Panc1 (cell line): Measurements from ENCODE around the gene ARPC1B. TPM values are rescaled to one million over a fixed set of nuclear protein-coding genes. Genes with fewer than 3 reads are reported as not detected.

Source experiments
- ATAC-seq: fragments of 200-7000 bp; cut with Tn5 transposase; 2 replicates; pipeline ENCODE4 v1.9.1; 2020; ENCODE audit warnings: mild to moderate bottlenecking, moderate library complexity
- BruUV-seq: library from RNA; stranded (reverse); fragments of 400-500 nt; replicated peaks from 2 replicates; lab custom pipeline; 2021; lab: Mats Ljungman, UMichigan
- CTCF ChIA-PET: fragments of 300-600 bp; sonication (Branson Sonifier 250); formaldehyde crosslinking; loops from one replicate; lab custom pipeline; 2022; ENCODE audit warnings: antibody characterized with exemption; lab: Charles Lee
- POLR2A ChIA-PET: fragments of 300-600 bp; sonication (Branson Sonifier 250); formaldehyde crosslinking; loops from one replicate; lab custom pipeline; 2022; ENCODE audit warnings: antibody characterized with exemption; lab: Charles Lee
- DNase-seq: peaks from one replicate; pipeline ENCODE4 v3.0.0-alpha.2; 2010; ENCODE audit warnings: low read depth, low spot score
- H3K27ac ChIP-seq: 2 replicates; pipeline ENCODE4 v1.5.1; 2011; ENCODE audit warnings: mild to moderate bottlenecking, low read length, inconsistent platforms
- H3K27me3 ChIP-seq: fragments of 200-500 bp; sonication (Bioruptor generic); 2 replicates; pipeline ENCODE4 v1.6.0; 2014; ENCODE audit warnings: low read length, inconsistent platforms; ENCODE audit not compliant: control insufficient read depth, insufficient read depth
- H3K36me3 ChIP-seq: fragments of 200-500 bp; sonication (Bioruptor generic); 2 replicates; pipeline ENCODE4 v1.5.1; 2014; ENCODE audit warnings: inconsistent platforms, mild to moderate bottlenecking, low read length, moderate library complexity; ENCODE audit not compliant: control insufficient read depth, insufficient read depth
- H3K4me1 ChIP-seq: 2 replicates; pipeline ENCODE4 v1.5.1; 2011; ENCODE audit warnings: inconsistent platforms, mild to moderate bottlenecking, low read length, moderate library complexity; ENCODE audit not compliant: control insufficient read depth, insufficient read depth
- H3K4me3 ChIP-seq, 2 experiments: 2 replicates each; pipeline ENCODE4 v1.5.1; 2011 to 2012; ENCODE audit warnings: low read depth in 2 of 2, low read length in 2 of 2, mild to moderate bottlenecking in 2 of 2, inconsistent platforms in 1 of 2, moderate library complexity in 1 of 2
- H3K9me3 ChIP-seq: fragments of 200-500 bp; sonication (Bioruptor generic); 2 replicates; pipeline ENCODE4 v1.5.1; 2014; ENCODE audit warnings: low read depth, mild to moderate bottlenecking, inconsistent platforms, low read length, moderate library complexity; ENCODE audit not compliant: control insufficient read depth, insufficient read depth
- POLR2AphosphoS5 ChIP-seq: IDR thresholded peaks from 2 replicates; pipeline ENCODE4 v1.6.1; 2012; ENCODE audit warnings: mild to moderate bottlenecking, low read depth, low read length, moderate library complexity
- SIN3A ChIP-seq: IDR thresholded peaks from 2 replicates; pipeline ENCODE4 v1.6.1; 2012; ENCODE audit warnings: low read depth, mild to moderate bottlenecking, low read length, moderate library complexity, borderline replicate concordance; ENCODE audit not compliant: insufficient read depth
- TCF7L2 ChIP-seq: IDR thresholded peaks from 2 replicates; pipeline ENCODE4 v1.6.1; 2011; ENCODE audit warnings: mild to moderate bottlenecking, low read depth, low read length, inconsistent platforms
- in situ Hi-C: cut with HindIII; loops from 2 replicates; pipeline ENCODE4 v1.10.0; 2016; ENCODE audit warnings: low sequenced_read_pairs, low pct_unique_long_range_greater_than_20kb
- intact Hi-C: fragments of 100-400 bp; cut with micrococcal nuclease; formaldehyde crosslinking; loops from one replicate; pipeline ENCODE4 v1.10.0; 2022; ENCODE audit not compliant: unreplicated experiment
- total RNA-seq: library from RNA; stranded (reverse); gene quantifications from one replicate; pipeline ENCODE4 v1.2.1, GENCODE V29; 2021; ENCODE audit not compliant: unreplicated experiment
- TF ChIP-seq, protein P1 (sequence below): fragments of 450-650 bp; IDR thresholded peaks from 2 replicates; pipeline ENCODE4 v1.5.1; 2017; ENCODE audit warnings: mild to moderate bottlenecking
- TF ChIP-seq, protein P2 (sequence below), 2 experiments: IDR thresholded peaks; 2 replicates each; pipeline ENCODE4 v1.6.1; 2011 to 2012; ENCODE audit warnings: low read depth in 2 of 2, control low read depth in 1 of 2, low read length in 1 of 2, mild to moderate bottlenecking in 1 of 2, moderate library complexity in 1 of 2; ENCODE audit not compliant: insufficient read depth in 1 of 2

Gene ARPC1B
- total RNA-seq, 1 experiment from 2014 or later: 266 TPM

DNA sequence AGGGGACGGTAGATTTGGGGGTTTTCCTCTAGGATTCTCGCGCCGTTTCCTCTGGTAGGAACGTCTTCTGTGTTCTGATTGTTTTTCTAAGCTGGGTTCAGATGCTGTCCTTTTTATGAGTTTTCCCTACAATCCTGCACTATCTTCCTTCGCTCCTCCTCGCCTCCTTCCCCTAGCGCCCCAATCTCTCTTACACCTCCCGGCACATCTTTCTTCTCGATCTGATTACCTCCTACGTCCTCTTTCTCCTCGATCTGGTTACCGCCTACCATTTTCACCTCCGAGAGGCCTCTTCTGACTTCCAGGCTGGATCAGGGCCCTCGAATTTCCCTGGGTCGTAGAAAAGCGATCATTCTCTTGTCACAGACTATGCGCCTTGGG, 34.7 kb downstream of the ARPC1B start:
- Histone ChIP-seq H3K4me1 (peaks cover 19% of the 10 kb centered on the region), H3K4me3 (peak overlapping the region; percentile 96 to 100), H3K27me3 (no peaks in the 10 kb centered on the region), H3K27ac (peak overlapping the region; percentile 98), H3K9me3 (no peaks in the 10 kb centered on the region), H3K36me3 (peaks cover 28% of the 10 kb centered on the region)
- TF ChIP-seq, protein P1, sequence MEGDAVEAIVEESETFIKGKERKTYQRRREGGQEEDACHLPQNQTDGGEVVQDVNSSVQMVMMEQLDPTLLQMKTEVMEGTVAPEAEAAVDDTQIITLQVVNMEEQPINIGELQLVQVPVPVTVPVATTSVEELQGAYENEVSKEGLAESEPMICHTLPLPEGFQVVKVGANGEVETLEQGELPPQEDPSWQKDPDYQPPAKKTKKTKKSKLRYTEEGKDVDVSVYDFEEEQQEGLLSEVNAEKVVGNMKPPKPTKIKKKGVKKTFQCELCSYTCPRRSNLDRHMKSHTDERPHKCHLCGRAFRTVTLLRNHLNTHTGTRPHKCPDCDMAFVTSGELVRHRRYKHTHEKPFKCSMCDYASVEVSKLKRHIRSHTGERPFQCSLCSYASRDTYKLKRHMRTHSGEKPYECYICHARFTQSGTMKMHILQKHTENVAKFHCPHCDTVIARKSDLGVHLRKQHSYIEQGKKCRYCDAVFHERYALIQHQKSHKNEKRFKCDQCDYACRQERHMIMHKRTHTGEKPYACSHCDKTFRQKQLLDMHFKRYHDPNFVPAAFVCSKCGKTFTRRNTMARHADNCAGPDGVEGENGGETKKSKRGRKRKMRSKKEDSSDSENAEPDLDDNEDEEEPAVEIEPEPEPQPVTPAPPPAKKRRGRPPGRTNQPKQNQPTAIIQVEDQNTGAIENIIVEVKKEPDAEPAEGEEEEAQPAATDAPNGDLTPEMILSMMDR: no peak
- TF ChIP-seq TCF7L2: no peak
- TF ChIP-seq, protein P2, sequence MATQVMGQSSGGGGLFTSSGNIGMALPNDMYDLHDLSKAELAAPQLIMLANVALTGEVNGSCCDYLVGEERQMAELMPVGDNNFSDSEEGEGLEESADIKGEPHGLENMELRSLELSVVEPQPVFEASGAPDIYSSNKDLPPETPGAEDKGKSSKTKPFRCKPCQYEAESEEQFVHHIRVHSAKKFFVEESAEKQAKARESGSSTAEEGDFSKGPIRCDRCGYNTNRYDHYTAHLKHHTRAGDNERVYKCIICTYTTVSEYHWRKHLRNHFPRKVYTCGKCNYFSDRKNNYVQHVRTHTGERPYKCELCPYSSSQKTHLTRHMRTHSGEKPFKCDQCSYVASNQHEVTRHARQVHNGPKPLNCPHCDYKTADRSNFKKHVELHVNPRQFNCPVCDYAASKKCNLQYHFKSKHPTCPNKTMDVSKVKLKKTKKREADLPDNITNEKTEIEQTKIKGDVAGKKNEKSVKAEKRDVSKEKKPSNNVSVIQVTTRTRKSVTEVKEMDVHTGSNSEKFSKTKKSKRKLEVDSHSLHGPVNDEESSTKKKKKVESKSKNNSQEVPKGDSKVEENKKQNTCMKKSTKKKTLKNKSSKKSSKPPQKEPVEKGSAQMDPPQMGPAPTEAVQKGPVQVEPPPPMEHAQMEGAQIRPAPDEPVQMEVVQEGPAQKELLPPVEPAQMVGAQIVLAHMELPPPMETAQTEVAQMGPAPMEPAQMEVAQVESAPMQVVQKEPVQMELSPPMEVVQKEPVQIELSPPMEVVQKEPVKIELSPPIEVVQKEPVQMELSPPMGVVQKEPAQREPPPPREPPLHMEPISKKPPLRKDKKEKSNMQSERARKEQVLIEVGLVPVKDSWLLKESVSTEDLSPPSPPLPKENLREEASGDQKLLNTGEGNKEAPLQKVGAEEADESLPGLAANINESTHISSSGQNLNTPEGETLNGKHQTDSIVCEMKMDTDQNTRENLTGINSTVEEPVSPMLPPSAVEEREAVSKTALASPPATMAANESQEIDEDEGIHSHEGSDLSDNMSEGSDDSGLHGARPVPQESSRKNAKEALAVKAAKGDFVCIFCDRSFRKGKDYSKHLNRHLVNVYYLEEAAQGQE (IDR thresholded peaks at IDR 0.05; ENCODE audit: insufficient read depth in 1 of 2, low read depth in 2 of 2, low read length in 1 of 2): no peak
- no peak for ATAC-seq
- no peak for DNase-seq
- ChIA-PET CTCF (no interaction called here), POLR2A (interaction anchor here (0.5 to 1.5 kb wide), 5 partner anchors 9 to 309 kb away, joined by 3 to 5 read pairs (median 3); no protein-coding TSS in a partner anchor)
- intact Hi-C loops: no loop called here
- no TSS peak for BruUV-seq
- in situ Hi-C loops: no loop called here

GRCh38 chr7:99409806-99410205, 35.3 kb downstream of the ARPC1B start:
- H3K27ac ChIP-seq: peak overlapping the region; percentile 98
- TF ChIP-seq, protein P2 (IDR thresholded peaks at IDR 0.05; ENCODE audit: insufficient read depth in 1 of 2, low read depth in 2 of 2, low read length in 1 of 2): no peak
- TF ChIP-seq, protein P1: no peak
- no peak for TF ChIP-seq TCF7L2
- no peak for TF ChIP-seq POLR2AphosphoS5
- TF ChIP-seq SIN3A: no peak
- in situ Hi-C loops: no loop called here
- CTCF ChIA-PET: no interaction called here
- H3K4me1 ChIP-seq: peaks cover 19% of the 10 kb centered on the region
- intact Hi-C loops: no loop called here
- ATAC-seq (no peak), DNase-seq (no peak)
- no TSS peak for BruUV-seq
- H3K4me3 ChIP-seq: peak overlapping the region; percentile 96 to 100
- H3K36me3 ChIP-seq: peaks cover 28% of the 10 kb centered on the region
- POLR2A ChIA-PET: interaction anchor here (0.7 kb wide), 1 partner anchor 39 kb away, joined by 3 read pairs; no protein-coding TSS in a partner anchor
- no peaks in the 10 kb centered on the region for H3K27me3 ChIP-seq
- H3K9me3 ChIP-seq: no peaks in the 10 kb centered on the region
